ENCODE results near the gene CCT7.
"Not testable (repeated sequence)": the region's sequence is repeated elsewhere in the genome, so short reads cannot be mapped to it uniquely, and the experiment has no call there.

The CCT7 gene

GRCh38 chr2:73254343-73255006, 20.4 kb downstream of the CCT7 start:
- DNase-seq (ENCODE audit: low read depth in 1 of 2, low spot score in 1 of 2) = no peak

GRCh38 chr2:73255007-73255644, 21.0 kb downstream of the CCT7 start:
- no peak for DNase-seq (ENCODE audit: low read depth in 1 of 2, low spot score in 1 of 2)

GRCh38 chr2:73255907-73256617, 22.0 kb downstream of the CCT7 start:
- DNase-seq (ENCODE audit: low read depth in 1 of 2, low spot score in 1 of 2) = no peak

- DNase-seq (ENCODE audit: low read depth in 1 of 2, low spot score in 1 of 2) = no peak
Observed at GRCh38 chr2:73256618-73256922, 22.5 kb downstream of the CCT7 start.

- no peak for DNase-seq (ENCODE audit: low read depth in 1 of 2, low spot score in 1 of 2)
Observed at GRCh38 chr2:73257021-73257420, 22.9 kb downstream of the CCT7 start.

GRCh38 chr2:73257425-73258125, 23.5 kb downstream of the CCT7 start:
- DNase-seq (ENCODE audit: low read depth in 1 of 2, low spot score in 1 of 2) = no peak

GRCh38 chr2:73258186-73258912, 24.2 kb downstream of the CCT7 start:
- DNase-seq (ENCODE audit: low read depth in 1 of 2, low spot score in 1 of 2) = no peak

- no peak for DNase-seq (ENCODE audit: low read depth in 1 of 2, low spot score in 1 of 2)
Observed at GRCh38 chr2:73258913-73259215, 24.8 kb downstream of the CCT7 start.

- no peak for DNase-seq (ENCODE audit: low read depth in 1 of 2, low spot score in 1 of 2)
Observed at GRCh38 chr2:73259276-73259675, 25.2 kb downstream of the CCT7 start.

- DNase-seq (ENCODE audit: low read depth in 1 of 2, low spot score in 1 of 2) = no peak
Observed at GRCh38 chr2:73259704-73260337, 25.7 kb downstream of the CCT7 start.

- no peak for DNase-seq (ENCODE audit: low read depth in 1 of 2, low spot score in 1 of 2)
Observed at GRCh38 chr2:73260338-73260984, 26.4 kb downstream of the CCT7 start.

GRCh38 chr2:73262108-73262651, 28.1 kb downstream of the CCT7 start:
- no peak for DNase-seq (ENCODE audit: low read depth in 1 of 2, low spot score in 1 of 2)

- DNase-seq (ENCODE audit: low read depth in 1 of 2, low spot score in 1 of 2) = not testable (repeated sequence)
Observed at GRCh38 chr2:73262691-73263429, 28.8 kb downstream of the CCT7 start.

- DNase-seq (ENCODE audit: low read depth in 1 of 2, low spot score in 1 of 2) = no peak
Observed at GRCh38 chr2:73263540-73264331, 29.6 kb downstream of the CCT7 start.

- DNase-seq (ENCODE audit: low read depth in 1 of 2, low spot score in 1 of 2) = no peak
Observed at GRCh38 chr2:73264332-73264606, 30.2 kb downstream of the CCT7 start.

GRCh38 chr2:73264783-73265182, 30.7 kb downstream of the CCT7 start:
- no peak for DNase-seq (ENCODE audit: low read depth in 1 of 2, low spot score in 1 of 2)

GRCh38 chr2:73265298-73266060, 31.4 kb downstream of the CCT7 start:
- DNase-seq (ENCODE audit: low read depth in 1 of 2, low spot score in 1 of 2) = no peak
